DND-41 (cell line): ENCODE results near the gene HYAL1.

Source experiments
- ATAC-seq: fragments of 200-7000 bp; cut with Tn5 transposase; 3 replicates; pipeline ENCODE4 v1.9.1; 2021; ENCODE audit warnings: low read depth; ENCODE audit not compliant: insufficient read depth
- DNase-seq: peaks from one replicate; pipeline ENCODE4 v3.0.0-alpha.2; 2020
- H2AFZ ChIP-seq: 2 replicates; pipeline ENCODE4 v1.6.0; 2012; ENCODE audit warnings: low read depth, low read length
- H3K27ac ChIP-seq: 2 replicates; pipeline ENCODE4 v1.5.1; 2012; ENCODE audit warnings: low read length, inconsistent platforms
- H3K27me3 ChIP-seq: fragments of 200-600 bp; sonication (generic); 2 replicates; pipeline ENCODE4 v1.6.0; 2012; ENCODE audit warnings: low read length, mild to moderate bottlenecking, inconsistent platforms; ENCODE audit not compliant: insufficient read depth, poor library complexity
- H3K36me3 ChIP-seq: 2 replicates; pipeline ENCODE4 v1.5.1; 2012; ENCODE audit warnings: low read length, inconsistent platforms; ENCODE audit not compliant: insufficient read depth
- H3K4me1 ChIP-seq: 2 replicates; pipeline ENCODE4 v1.5.1; 2012; ENCODE audit warnings: mild to moderate bottlenecking, low read length; ENCODE audit not compliant: insufficient read depth
- H3K4me2 ChIP-seq: 2 replicates; pipeline ENCODE4 v1.6.0; 2012; ENCODE audit warnings: mild to moderate bottlenecking, moderate library complexity, low read length, inconsistent platforms; ENCODE audit not compliant: insufficient read depth
- H3K4me3 ChIP-seq, 2 experiments: fragments of 200-600 bp in 1 of 2; shearing (Covaris generic) in 1 of 2; 2 replicates each; pipeline ENCODE4 v1.5.1; 2012 to 2016; ENCODE audit warnings: inconsistent platforms in 2 of 2, low read length in 2 of 2, mild to moderate bottlenecking in 2 of 2, low read depth in 1 of 2, moderate library complexity in 1 of 2
- H3K79me2 ChIP-seq: 2 replicates; pipeline ENCODE4 v1.6.0; 2012; ENCODE audit warnings: low read length, inconsistent platforms; ENCODE audit not compliant: insufficient read depth
- H3K9ac ChIP-seq: 2 replicates; pipeline ENCODE4 v1.6.0; 2012; ENCODE audit warnings: low read depth, mild to moderate bottlenecking, inconsistent platforms, low read length, moderate library complexity
- H3K9me3 ChIP-seq: 2 replicates; pipeline ENCODE4 v1.5.1; 2012; ENCODE audit warnings: low read length, moderate library complexity, mild to moderate bottlenecking, inconsistent platforms; ENCODE audit not compliant: insufficient read depth, severe bottlenecking
- H4K20me1 ChIP-seq: 2 replicates; pipeline ENCODE4 v1.6.0; 2012; ENCODE audit warnings: low read length; ENCODE audit not compliant: insufficient read depth
- CTCF ChIP-seq: IDR thresholded peaks from 2 replicates; pipeline ENCODE4 v1.5.1; 2012; ENCODE audit warnings: borderline replicate concordance, low read length, moderate library complexity, mild to moderate bottlenecking; ENCODE audit not compliant: poor library complexity, severe bottlenecking; ENCODE audit errors: extremely low read depth
- EZH2 ChIP-seq: IDR thresholded peaks from 3 replicates; pipeline ENCODE4 v1.6.1; 2012; ENCODE audit warnings: borderline replicate concordance, low read depth, mild to moderate bottlenecking, moderate library complexity, low read length, inconsistent platforms; ENCODE audit not compliant: severe bottlenecking

HYAL1 gene

GRCh38 chr3:50331364-50331907 is 28.1 kb upstream of the HYAL1 start:
- Histone ChIP-seq H3K4me3 (no peak overlapping the region), H3K36me3 (peaks cover 65% of the 10 kb centered on the region), H3K9ac (no peak overlapping the region), H4K20me1 (peaks cover 62% of the 10 kb centered on the region), H3K9me3 (no peaks in the 10 kb centered on the region), H3K79me2 (peaks cover 69% of the 10 kb centered on the region), H3K27me3 (no peaks in the 10 kb centered on the region), H3K4me2 (no peak overlapping the region), H3K4me1 (peaks cover 81% of the 10 kb centered on the region), H2AFZ (no peak overlapping the region), H3K27ac (no peak overlapping the region)
- no peak for DNase-seq
- ATAC-seq = no peak
- TF ChIP-seq EZH2 (no peak), CTCF (no peak)

- Histone ChIP-seq H2AFZ (no peak overlapping the region), H3K4me1 (peaks cover 77% of the 10 kb centered on the region), H4K20me1 (peaks cover 51% of the 10 kb centered on the region), H3K4me2 (no peak overlapping the region), H3K4me3 (no peak overlapping the region), H3K9ac (no peak overlapping the region), H3K27me3 (no peaks in the 10 kb centered on the region), H3K79me2 (peaks cover 64% of the 10 kb centered on the region), H3K27ac (no peak overlapping the region), H3K36me3 (peaks cover 66% of the 10 kb centered on the region), H3K9me3 (no peaks in the 10 kb centered on the region)
- no peak for DNase-seq
- TF ChIP-seq CTCF (no peak), EZH2 (no peak)
- ATAC-seq = no peak
Measured at GRCh38 chr3:50330330-50330729, 27.0 kb upstream of the HYAL1 start.

GRCh38 chr3:50327943-50328691 is 24.7 kb upstream of the HYAL1 start, which contains the start of gene TUSC2:
TUSC2 (minus strand) TSS chr3:50328223; CDS start chr3:50328099, 124 bp downstream.
- H3K79me2 ChIP-seq = peaks cover 42% of the 10 kb centered on the region
- H3K9me3 ChIP-seq = no peaks in the 10 kb centered on the region
- H3K36me3 ChIP-seq = peaks cover 62% of the 10 kb centered on the region
- peak; percentile 96 for DNase-seq
- peak within 1 kb of the TSS; percentile 79 for H3K9ac ChIP-seq
- H3K4me1 ChIP-seq = peaks cover 58% of the 10 kb centered on the region
- peak within 1 kb of the TSS; percentile 73 for H3K27ac ChIP-seq
- TF ChIP-seq EZH2 (no peak), CTCF (no peak)
- peaks cover 31% of the 10 kb centered on the region for H4K20me1 ChIP-seq
- ATAC-seq = peak; percentile 95
- H3K27me3 ChIP-seq = no peaks in the 10 kb centered on the region
- peak within 1 kb of the TSS; percentile 78 for H2AFZ ChIP-seq
- H3K4me2 ChIP-seq = peak within 1 kb of the TSS; percentile 80
- peak within 1 kb of the TSS; percentile 88 to 89 for H3K4me3 ChIP-seq
